Activated CD4-positive, CD25-positive, alpha-beta regulatory T cell treated with anti-CD3 and anti-CD28 coated beads, Interleukin-2, amount 50 U/mL, for 24 hours (primary cell): ENCODE measurements around the gene CCR6.
A peak's percentile ranks its signal among the peaks of the same experiment; 100 is the strongest.
"Not testable (repeated sequence)": the region's sequence is repeated elsewhere in the genome, so short reads cannot be mapped to it uniquely, and the experiment has no call there.

Experiments used
- ATAC-seq, 2 donors: fragments of 150-1000 bp; cut with Tn5 transposase; one replicate each; pipeline ENCODE4 v1.10.0; 2021; ENCODE audit warnings: mild to moderate bottlenecking in 1 of 2, moderate library complexity in 1 of 2

Gene CCR6

GRCh38 chr6:167122827-167123657, at the start of gene CCR6:
CCR6 (plus strand) TSS chr6:167123096; CDS start chr6:167136135, 13,039 bp downstream.
- ATAC-seq, result no peak

GRCh38 chr6:167073679-167074274, 49.1 kb upstream of the CCR6 start:
- ATAC-seq, result no peak

GRCh38 chr6:167077241-167077932, 45.5 kb upstream of the CCR6 start:
- no peak for ATAC-seq

GRCh38 chr6:167078745-167079144, 44.2 kb upstream of the CCR6 start:
- ATAC-seq, result peak; percentile 26 to 51

GRCh38 chr6:167079853-167080297, 43.0 kb upstream of the CCR6 start:
- peak; percentile 91 to 93 for ATAC-seq

GRCh38 chr6:167087857-167088354, 35.0 kb upstream of the CCR6 start:
- no peak for ATAC-seq

GRCh38 chr6:167088741-167089140, 34.2 kb upstream of the CCR6 start:
- ATAC-seq, result not testable (repeated sequence)

GRCh38 chr6:167089243-167090142, 33.4 kb upstream of the CCR6 start:
- no peak for ATAC-seq

- no peak for ATAC-seq
Observed at GRCh38 chr6:167090171-167090570, 32.7 kb upstream of the CCR6 start.

GRCh38 chr6:167091026-167091804, 31.7 kb upstream of the CCR6 start:
- peak in 1 of 2 donors; percentile 24 for ATAC-seq

GRCh38 chr6:167091805-167092107, 31.1 kb upstream of the CCR6 start:
- no peak for ATAC-seq

GRCh38 chr6:167092672-167093339, 30.1 kb upstream of the CCR6 start:
- no peak for ATAC-seq

- no peak for ATAC-seq
Observed at GRCh38 chr6:167093406-167093921, 29.4 kb upstream of the CCR6 start.

- ATAC-seq, result peak; percentile 59 to 66
Observed at GRCh38 chr6:167093922-167094432, 28.9 kb upstream of the CCR6 start.

GRCh38 chr6:167094436-167094819, 28.5 kb upstream of the CCR6 start:
- no peak for ATAC-seq

GRCh38 chr6:167094820-167095637, 27.9 kb upstream of the CCR6 start:
- ATAC-seq, result peak; percentile 82

GRCh38 chr6:167095888-167096287, 27.0 kb upstream of the CCR6 start:
- no peak for ATAC-seq

GRCh38 chr6:167096991-167097390, 25.9 kb upstream of the CCR6 start:
- ATAC-seq, result no peak

GRCh38 chr6:167097770-167098169, 25.1 kb upstream of the CCR6 start:
- ATAC-seq, result no peak

GRCh38 chr6:167098825-167099225, 24.1 kb upstream of the CCR6 start:
- ATAC-seq, result no peak
